CD4-positive, alpha-beta T cell treated with Interleukin-17A for 4 hours (primary cell): ENCODE measurements around the gene GDA.

ENCODE experiments used
- DNase-seq: peaks from one replicate; pipeline ENCODE4 v3.0.0-alpha.2; 2020; ENCODE audit warnings: mixed read lengths

Gene GDA

DNA sequence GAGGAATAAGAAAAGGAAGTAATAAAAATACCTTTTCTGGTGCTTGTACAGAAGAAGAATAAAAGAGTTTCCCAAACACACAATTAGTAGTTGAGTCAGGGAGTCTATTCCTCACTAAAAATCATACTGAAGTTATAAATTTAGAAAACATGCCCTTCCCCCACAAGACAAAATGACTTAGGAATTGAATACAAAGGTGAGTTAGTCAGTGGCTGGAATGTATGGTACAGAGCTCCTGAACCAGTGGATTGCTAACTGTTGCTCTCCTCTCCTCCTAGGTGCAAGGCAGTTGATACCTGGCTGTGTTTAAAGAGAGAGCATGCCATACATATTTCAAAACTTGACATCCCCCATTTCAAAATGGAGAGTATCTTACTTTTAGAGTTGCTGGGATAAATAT, 1.9 kb downstream of the GDA start:
- DNase-seq: no peak

DNA sequence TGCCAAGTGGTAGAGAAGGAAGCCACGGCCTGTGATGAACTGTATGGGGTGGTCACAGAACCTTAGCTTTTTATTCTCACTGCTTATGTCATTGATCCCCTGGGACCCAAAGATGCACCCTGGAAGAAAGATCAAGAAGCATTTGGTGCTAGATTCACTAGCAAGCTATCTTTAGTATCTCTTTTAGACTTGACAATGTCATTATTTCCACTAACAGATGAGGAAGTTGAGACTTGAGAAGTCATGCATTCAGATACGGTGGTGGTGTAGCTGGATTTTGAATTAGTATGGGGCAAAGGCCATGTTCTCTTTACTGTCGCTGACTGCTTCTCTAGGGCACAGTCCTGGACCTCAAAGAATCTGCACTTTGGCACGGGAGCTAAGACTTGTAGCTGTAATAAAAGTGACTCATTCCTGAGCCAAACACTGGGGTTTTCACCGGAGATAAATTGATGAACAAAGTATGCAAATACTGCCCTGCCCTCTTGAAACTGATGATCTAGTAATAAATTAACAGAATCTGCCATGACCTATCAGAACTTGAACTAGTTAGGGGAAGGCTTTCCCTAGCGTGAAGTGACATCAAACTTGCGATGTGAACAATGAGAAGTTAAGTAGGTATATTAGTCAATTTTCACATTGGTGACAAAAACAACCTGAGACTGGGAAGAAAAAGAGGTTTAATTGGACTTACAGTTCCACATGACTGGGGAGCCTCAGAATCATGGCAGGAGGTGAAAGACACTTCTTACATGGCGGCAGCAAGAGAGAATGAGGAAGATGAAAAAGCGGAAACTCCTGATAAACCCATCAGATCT, 5.4 kb downstream of the GDA start:
- no peak for DNase-seq

DNA sequence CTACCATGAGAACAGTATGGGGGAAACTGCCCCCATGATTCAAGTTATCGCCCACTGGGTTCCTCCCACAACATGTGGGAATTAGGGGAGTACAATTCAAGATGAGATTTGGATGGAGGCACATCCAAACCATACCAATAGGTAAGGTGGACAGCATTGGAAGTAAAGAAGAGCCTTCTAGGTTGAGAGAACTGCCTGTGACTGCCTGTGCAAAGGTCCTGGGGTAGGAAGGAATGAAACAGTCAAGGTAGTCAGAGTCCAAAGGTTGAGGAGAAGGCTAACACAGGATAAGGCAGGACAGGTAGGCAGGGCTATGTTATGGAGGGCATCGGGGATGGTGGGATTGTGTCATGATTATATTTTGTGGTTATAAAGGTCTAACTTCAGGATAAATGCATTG, 6.1 kb downstream of the GDA start:
- DNase-seq: no peak

DNA sequence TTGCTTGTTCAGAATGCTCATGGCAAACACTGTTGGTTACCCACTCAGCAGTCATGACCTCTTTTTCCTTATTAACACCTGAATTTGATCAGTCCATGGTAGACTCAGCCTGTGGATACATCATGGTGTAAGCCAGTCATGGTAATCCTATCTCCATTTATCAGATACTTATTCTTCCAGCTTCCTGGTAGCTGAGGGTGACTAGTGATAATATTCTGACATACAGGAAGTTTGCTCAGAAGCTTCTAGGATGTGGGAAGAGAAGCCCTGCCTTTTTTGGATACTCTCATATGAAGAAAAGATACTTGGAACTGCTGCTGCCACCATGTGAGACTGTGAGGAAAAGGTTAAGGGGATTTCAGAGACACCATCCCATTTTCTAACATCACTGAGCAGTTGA, 7.3 kb downstream of the GDA start:
- no peak for DNase-seq

DNA sequence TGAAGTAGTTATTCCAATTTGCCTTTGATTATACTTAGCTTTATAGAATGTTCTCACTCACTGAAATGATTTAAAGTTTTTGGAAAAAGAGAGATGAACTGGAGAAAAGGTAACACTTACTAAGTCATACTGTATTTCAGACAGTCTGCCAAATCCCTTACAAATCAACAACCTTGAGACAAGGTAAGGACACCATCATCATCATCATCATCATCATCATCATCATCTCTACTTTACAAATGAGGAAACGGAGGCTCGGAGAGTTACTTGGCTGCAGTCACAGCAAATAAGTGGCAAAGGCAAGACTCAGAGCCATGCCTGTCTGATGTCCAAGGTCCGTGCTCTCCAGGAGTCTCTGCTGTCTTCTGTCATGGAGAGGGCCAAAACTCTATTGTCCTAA, 9.4 kb downstream of the GDA start:
- DNase-seq: no peak

DNA sequence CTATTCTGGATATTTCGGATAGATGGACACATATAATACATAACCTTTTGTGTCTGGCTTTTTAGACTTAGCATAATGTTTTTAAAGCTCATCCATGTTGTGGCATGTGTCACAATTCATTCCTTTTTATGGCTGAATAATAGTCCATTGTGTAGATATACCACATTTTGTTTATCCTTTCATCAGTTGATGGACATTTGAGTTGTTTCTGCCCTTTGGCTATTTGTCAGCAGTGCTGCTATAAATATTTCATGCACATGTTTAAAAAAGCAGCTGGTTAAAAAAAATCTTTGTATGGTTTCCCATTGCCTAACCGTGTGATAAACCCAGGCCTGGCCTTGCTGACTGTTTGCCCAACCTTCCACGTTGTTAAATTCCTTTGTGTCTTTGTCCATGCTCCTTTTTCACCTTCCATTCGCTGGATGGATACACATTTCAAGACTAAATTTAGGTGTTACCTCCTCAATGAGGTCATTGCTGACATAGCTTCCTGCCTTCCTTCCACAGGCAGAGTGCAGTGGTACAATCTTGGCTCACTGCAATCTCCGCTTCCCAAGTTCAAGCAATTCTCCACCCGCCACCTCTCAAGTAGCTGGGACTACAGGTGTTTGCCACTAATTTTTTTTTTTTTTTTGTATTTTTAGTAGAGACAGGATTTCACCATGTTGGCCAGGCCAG, 11.3 kb downstream of the GDA start:
- no peak for DNase-seq

DNA sequence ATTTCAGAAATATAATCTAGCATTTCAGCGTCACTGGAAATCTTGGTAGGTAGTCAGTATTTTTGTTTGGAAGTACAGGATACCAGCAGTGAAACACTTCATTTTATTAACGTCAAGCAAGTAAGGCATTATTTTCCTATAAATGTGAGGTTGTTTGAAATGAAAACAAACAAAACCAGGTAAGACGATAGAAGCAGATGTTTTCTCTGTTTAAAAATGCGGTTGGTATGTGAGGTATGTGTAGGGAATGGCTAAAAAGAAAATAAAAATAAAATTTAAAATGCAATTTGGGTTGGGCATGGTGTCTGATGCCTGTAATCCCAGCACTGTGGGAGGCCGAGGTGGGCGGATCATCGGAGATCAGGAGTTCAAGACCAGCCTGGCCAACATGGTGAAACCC, 16.1 kb downstream of the GDA start:
- DNase-seq: no peak

DNA sequence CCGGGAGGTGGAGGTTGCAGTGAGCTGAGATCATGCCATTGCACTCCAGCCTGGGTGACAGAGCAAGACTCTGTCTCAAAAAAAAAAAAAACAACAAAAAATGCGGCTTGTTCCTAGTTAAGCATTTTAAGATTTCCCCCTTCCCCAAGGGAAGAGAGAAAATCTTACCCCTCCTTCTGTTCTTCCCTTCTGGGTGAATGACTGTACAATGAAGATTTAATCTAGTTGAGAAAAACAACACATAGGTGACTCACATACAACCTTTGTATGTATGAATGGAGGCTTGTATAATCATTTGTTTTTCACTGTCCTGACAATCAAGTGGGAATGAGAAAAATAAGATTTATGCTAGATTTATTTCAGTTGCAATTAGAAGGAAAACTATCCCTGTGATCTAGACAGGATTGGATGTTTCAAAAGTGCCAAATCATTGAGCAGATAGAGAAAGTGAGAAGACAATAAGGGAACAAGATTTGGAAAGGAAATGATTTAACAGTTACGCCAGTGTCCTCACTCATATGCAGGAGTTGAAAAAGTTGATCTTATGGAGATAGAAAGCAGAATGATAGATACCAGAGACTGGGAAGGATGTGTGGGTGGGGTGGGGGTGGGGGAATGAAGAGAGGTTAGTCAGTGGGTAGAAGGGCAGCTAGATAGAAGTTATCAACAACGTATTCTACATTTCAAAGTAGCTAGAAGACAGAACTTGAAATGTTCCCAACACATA, 16.7 kb downstream of the GDA start:
- DNase-seq: no peak

DNA sequence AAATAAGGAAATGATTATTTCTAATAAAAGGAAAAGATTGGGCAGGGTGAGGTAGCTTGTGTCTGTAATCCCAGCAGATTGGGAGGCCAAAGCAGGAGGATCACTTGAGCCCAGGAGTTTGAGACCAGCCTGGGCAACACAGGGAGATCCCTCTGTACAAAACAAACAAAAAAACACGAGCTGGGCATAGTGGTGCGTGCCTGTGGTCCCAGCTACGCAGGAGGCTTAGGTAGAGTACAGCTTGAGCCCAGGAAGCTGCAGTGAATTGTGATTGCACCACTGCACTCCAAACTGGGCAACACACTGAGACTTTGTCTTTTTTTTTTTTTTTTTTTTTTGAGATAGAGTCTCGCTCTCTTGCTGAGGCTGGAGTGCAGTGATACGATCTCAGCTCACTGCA, 18.8 kb downstream of the GDA start:
- DNase-seq: no peak

DNA sequence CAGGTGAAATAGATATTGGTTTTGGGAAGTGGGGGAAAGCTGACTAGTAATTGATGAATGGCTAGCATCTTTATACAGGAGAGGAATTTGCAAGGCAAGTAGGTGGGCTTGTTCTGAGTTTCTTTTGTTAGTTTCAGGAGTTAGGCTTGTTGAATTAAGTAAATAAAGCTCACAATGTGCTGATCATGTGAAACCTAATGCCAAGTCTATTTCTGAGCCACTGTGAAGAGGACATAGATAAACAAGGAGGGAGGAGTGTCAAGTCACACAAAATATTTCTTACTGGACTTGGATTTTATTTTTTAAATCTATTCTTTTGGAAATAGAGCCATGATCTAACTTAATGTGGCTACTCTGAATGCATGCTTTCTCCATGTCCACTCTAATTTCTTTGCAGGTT, 19.9 kb downstream of the GDA start:
- no peak for DNase-seq

DNA sequence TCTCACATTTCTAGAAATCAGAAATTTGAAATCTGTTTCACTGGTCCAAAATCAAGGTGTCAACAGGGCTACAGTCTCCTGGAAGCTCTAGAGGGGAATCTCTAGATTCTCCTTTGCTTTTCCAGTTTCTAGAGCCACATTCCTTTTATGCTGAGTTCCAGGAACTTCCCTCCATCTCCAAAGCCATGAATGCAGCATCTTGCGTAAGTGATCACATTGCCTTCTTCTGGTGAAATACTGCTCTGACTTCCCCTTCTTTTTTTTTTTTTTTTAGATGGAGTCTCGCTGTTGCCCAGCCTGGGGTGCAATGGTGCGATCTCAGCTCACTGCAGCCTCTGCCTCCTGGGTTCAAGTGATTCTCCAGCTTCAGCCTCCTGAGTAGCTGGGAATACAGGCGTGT, 23.8 kb downstream of the GDA start:
- no peak for DNase-seq

DNA sequence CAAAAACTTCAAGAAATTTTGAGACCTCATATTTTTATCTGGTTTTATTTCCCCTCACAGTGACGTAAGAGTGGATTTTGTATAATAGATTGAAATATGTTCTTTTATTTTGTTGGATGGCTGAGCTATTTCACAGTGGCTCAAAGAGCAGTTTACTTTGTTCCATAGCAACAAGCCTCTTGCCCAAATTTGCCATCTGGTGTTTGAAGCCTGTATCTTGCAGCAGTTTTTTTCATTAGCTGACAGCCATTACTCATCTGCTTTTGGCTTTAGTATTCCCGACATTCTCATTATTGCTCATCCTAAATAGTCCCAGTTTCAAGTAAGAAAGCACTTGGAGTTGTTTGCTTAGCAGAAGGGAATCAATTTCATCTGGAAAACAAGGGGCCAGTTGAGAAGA, 36.3 kb downstream of the GDA start:
- DNase-seq: no peak

DNA sequence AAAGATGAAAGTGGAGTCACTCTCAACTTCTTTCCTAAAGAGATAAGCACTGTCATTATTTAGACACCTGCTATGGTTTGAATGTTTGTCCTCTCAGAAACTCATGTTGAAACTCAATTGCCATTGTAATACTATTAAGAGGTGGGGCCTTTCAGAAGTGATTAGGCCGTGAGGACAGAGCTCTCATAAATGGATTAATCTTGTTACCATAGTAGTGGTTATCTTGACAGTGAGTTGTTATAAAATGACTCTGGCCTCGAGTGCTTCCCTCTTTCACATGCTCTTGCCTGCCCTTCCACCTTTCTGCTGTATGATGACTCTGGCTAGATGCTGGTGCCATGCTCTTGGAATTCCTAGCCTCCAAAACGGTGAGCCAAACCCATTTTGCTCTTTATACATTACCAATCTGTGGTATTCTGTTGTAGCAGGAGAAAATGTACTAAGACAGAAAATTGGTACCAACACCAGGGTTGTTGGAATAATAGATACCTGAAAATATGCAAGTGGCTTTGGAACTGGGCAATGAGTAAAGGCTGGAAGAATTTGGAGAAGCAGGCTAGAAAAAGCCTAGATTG, 38.0 kb downstream of the GDA start:
- no peak for DNase-seq

DNA sequence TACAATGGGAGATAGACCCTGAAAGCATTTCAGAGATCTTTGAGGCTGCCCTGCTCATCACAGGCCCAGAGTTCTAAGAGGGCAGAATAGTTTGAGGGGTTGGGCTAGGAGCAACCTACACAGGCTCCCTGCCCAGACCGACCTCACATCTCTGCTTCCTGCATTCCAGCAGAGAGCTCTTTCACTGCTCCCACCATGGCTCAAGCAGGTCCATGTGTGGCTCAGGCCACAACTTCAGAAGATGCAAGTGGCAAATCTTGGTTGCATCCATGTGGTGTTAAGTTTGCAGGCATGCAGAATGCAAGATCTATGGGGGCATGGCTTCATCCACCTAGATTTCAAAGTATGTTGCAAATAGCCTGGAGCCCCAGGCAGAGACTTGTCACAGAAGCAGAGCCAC, 39.0 kb downstream of the GDA start:
- DNase-seq: no peak

DNA sequence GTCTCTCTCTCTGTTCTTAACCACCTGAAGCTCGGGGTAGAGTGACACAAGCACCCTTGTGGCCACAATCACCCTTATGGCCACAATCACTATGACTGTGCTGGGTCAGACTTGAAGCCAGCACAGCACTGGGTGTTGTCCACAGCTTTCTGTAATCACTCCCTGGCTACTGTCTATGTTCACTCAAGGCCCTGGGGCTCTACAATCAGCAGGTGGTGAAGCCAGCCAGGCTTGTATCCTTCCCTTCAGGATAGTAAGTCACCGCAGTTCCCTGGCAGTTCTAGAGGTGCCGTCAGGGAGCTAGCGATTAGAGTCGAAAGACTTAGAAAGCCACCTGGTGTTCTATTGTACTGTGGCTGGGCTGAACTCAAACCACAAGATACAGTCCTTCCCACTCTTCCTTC, 44.2 kb downstream of the GDA start:
- DNase-seq: no peak

DNA sequence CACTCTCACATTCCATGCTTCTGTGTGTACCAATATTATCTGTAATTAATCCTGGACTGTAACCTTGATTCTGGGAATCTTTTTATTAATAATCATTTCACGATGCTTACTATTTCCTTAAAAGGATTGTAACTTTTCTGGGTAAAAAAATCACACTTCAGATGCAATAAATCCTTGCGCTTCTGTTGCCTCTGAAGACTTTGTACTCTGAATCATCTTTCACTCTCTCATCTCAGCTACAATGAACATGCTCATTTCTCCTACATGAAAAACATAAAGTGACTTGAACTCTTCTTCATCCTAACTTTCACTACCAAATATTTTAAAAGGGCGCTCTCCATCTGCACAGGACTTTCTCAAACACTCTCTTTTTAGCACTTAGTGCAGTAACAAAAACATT, 50.0 kb downstream of the GDA start:
- DNase-seq: no peak

DNA sequence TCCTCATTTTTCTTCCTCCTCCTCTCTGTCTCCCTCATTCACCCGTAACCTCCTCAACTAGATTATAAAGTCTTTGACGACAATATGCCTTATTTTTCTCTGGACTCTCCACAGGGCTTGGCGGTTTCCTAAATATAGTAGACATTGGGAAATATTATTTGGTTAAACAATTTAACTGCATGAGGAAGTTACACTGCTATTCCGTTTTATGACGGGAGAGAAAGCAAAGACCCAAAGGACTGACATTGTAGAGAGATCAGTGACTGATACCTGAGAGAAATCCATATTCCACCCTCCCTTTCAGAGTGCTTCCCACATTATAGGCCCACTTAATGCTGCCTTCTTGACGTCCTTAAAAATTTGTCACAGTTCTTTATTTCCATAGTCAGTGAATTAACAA, 51.2 kb downstream of the GDA start:
- no peak for DNase-seq

DNA sequence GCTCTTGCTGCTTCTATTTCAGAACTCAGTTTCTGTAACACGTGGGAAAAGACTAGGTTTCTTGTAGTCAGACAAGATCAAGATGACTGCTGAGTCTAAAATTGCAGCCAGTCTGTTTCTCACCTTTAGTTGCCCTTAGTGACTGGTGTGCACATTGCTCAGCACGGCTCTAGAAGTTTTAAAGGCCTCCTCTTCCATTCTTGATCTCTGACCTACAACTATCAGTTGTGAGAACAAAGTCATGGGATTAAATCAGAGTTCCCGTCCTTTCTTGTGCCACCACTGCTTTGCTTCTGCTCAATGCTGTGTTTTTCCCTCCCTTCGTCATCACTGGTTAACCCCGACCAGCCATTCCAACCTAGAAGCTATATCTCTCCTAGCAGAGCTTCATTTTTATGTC, 52.8 kb downstream of the GDA start:
- no peak for DNase-seq

DNA sequence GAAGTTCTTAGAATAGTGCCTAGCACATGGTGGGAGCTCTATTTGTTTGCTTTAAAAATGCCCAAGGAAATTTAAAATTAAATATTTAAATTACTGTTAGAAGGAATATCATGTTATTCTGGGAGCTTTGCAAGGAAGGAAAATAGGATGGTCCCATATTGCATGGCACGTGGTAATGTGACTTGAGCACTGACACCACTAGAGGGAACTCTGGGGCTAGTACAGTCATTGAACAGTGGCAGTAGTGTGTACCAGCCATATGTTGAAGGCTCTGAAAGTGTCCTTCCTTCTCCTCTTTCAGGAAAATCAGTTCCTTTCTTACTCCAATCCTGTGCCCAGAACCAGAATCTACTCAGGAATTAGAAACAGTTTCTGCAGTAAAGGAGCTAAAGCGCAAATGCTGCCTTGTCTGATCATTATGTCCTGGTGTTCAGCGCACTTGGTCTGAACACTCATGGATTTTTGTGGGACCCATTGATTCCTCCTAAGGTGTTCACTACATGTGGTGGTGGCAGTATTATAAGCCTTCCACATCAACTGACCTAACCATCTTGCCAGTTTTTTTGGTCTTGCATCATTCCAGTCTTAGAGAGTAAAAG, 54.1 kb downstream of the GDA start:
- DNase-seq: no peak

DNA sequence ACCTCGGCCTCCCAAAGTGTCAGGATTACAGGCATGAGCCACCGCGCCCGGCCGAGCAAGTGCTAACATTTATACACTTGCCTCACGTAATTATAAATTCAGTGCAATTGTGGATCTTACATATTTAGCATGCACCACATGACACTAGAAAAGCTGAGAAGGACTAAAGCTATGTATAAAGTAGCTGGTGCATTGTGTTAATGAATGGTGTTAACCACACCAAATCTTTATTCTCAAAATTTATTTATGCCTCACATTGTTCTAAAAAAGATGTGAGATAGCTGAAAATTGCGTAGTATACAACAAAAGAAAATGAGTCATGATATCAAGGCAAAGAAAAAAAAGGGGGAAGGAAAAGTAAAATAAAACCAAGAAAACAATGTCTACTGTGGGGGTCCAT, 54.8 kb downstream of the GDA start:
- no peak for DNase-seq

DNA sequence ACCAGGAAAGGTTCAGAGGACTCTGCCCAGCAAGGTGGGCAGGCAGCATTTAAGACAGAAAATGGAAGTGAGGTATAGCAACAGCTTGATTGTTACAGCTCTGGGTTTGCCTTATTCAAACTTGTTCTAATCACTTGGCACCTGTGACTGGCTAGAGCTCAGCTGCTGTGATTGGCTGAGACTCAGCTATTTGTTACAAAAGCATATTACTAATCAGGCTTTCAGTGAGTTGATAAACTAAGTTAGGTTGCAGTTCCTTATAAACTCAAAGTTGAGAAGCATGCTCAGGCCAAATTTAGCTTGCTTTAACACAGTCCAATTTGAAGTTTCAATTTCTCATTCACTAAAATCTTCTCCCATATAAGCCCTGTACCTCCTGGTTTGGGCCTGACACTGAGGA, 56.3 kb downstream of the GDA start:
- no peak for DNase-seq

DNA sequence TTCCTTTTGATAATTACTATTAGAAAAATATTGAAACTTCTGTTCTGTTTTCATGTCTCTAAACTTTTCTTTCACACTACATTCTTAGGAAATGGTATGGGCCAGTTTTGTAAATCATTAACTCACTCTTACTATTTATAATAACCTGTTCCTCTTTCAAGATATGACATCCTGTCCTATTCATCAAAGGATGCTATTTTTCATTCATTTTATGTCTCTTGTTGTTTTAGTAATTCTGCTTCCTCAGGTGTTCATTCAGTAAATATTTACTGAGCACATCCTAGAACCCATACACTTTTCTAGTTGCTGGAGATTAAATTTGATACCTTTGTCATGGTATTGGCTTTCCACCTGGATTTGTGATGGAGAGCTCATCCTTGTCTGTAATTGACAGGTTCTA, 58.0 kb downstream of the GDA start:
- DNase-seq: no peak

DNA sequence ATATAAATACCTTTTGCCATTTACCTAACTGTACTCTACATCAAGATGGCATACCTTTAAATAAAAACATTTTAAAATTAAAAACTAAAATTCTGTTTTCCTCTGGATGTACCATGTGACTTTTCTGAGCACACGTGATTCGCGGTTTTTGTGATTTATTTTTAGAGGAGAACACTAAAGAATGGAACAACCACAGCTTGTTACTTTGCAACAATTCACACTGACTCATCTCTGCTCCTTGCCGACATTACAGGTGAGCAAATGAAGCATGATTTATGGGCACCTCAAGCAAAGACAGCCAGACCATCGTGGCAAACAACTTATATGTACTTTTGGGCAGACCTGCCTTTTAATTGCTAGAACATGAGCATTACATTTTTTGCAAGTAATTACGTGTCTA, 61.3 kb downstream of the GDA start:
- no peak for DNase-seq
